BLaER1 (cell line): Measurements from ENCODE around the gene KIF22.

Experiments used
- H3K27ac ChIP-seq: shearing (Covaris generic); formaldehyde crosslinking; 2 replicates; pipeline ENCODE4 v1.8.1; 2022
- H3K27me3 ChIP-seq: shearing (Covaris generic); formaldehyde crosslinking; 2 replicates; pipeline ENCODE4 v1.8.1; 2022
- H3K36me3 ChIP-seq: shearing (Covaris generic); formaldehyde crosslinking; 2 replicates; pipeline ENCODE4 v1.8.1; 2022
- H3K4me1 ChIP-seq: shearing (Covaris generic); formaldehyde crosslinking; 2 replicates; pipeline ENCODE4 v1.8.1; 2022
- H3K4me2 ChIP-seq: shearing (Covaris generic); formaldehyde crosslinking; 2 replicates; pipeline ENCODE4 v1.8.1; 2022
- H3K4me3 ChIP-seq: shearing (Covaris generic); formaldehyde crosslinking; 2 replicates; pipeline ENCODE4 v1.8.1; 2022
- H3K9ac ChIP-seq: shearing (Covaris generic); formaldehyde crosslinking; 2 replicates; pipeline ENCODE4 v1.8.1; 2022
- H3K9me3 ChIP-seq: shearing (Covaris generic); formaldehyde crosslinking; 2 replicates; pipeline ENCODE4 v1.8.1; 2022
- H4K20me1 ChIP-seq: shearing (Covaris generic); formaldehyde crosslinking; 2 replicates; pipeline ENCODE4 v1.8.1; 2022
- Cebpa-rat ChIP-seq: shearing (Covaris generic); IDR thresholded peaks from 2 replicates; pipeline ENCODE4 v1.8.1; 2022

KIF22 gene

DNA sequence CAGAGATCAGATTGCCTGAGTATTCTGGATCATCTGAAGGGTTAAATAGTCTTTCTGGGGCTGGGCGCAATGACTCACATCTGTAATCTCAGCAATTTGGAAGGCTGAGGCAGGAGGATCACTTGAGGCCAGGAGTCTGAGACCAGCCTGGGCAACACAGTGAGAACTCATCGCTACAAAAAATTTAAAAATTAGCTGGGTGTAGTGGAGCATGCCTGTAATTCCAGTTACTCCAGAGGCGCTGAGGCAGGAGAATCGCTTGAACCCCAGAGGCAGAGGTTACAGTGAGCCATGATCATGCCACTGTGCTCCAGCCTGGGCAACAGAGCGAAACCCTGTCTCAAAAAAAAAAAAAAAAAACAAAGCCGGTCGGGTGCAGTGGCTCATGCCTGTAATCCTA lies 45.4 kb downstream of the KIF22 start:
- Histone ChIP-seq H3K27me3 (no peaks in the 10 kb centered on the region), H3K27ac (no peak overlapping the region), H3K36me3 (peaks cover 15% of the 10 kb centered on the region; the same call in 1 of the 2 replicates)

DNA sequence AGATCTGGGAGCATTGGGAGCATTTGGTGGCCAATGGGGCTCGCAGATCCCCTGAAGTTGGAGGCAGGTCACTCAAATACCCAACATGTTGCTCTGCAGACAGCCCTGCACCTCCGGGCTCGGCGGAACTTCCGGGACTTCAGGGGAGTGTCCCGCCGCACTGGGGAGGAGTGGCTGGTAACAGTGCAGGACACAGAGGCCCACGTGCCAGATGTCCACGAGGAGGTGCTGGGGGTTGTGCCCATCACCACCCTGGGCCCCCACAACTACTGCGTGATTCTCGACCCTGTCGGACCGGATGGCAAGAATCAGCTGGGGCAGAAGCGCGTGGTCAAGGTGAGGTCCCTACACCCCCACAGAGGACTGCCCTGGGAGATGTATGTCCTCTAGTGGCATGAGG lies 46.1 kb downstream of the KIF22 start:
- Histone ChIP-seq H3K4me3 (no peak overlapping the region), H3K36me3 (peaks cover 20% of the 10 kb centered on the region; the same call in 1 of the 2 replicates), H3K27ac (no peak overlapping the region), H4K20me1 (no peaks in the 10 kb centered on the region), H3K9me3 (no peaks in the 10 kb centered on the region), H3K27me3 (no peaks in the 10 kb centered on the region), H3K4me2 (no peak overlapping the region), H3K9ac (no peak overlapping the region), H3K4me1 (no peaks in the 10 kb centered on the region)
- TF ChIP-seq Cebpa-rat: no peak

More for the DNA sequence above, 45.4 kb downstream of the KIF22 start:
- H3K9me3 ChIP-seq: no peaks in the 10 kb centered on the region
- no peak overlapping the region for H3K9ac ChIP-seq
- no peaks in the 10 kb centered on the region for H4K20me1 ChIP-seq
- H3K4me3 ChIP-seq: no peak overlapping the region
- no peak for TF ChIP-seq Cebpa-rat
- no peaks in the 10 kb centered on the region for H3K4me1 ChIP-seq
- no peak overlapping the region for H3K4me2 ChIP-seq

DNA sequence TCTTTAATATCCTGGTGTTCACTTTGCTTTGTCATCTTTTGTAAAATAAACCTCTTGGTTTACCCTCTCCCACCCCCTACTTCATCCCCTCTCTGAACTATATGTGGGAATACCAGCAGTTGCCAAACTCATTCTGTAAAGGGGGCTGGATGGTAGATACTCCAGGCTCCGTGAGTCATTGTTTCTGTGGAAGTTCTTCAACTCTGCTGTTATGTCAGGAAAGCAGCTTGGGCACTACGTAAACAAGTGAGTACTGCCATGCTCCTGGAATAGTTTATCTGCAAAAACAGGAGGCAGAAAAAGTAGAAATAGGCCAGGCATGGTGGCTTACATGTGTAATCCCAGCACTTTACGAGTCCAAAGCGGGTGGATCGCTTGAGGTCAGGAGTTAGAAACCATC lies 47.3 kb downstream of the KIF22 start:
- Histone ChIP-seq H3K4me2 (no peak overlapping the region), H4K20me1 (no peaks in the 10 kb centered on the region), H3K9ac (no peak overlapping the region), H3K9me3 (no peaks in the 10 kb centered on the region), H3K4me1 (no peaks in the 10 kb centered on the region), H3K4me3 (no peak overlapping the region), H3K27me3 (no peaks in the 10 kb centered on the region), H3K36me3 (peaks cover 27% of the 10 kb centered on the region; the same call in 1 of the 2 replicates), H3K27ac (no peak overlapping the region)
- no peak for TF ChIP-seq Cebpa-rat

DNA sequence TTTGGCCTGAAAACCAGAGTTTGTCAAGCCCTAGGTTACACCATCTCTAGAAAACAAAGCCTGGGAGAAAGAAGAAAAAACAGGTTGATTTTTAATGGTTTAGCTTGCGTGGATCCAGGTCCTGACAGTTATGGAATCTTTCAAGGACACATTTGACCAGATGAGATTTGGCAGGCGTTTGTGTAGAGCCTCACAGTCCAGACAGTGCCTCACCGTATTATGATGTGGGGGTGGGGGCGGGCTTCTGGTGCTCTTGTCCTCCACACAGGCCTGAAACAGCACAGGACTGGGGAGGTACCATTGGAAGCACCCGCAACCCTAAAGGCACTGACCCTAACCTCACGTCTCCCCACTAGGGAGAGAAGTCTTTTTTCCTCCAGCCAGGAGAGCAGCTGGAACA lies 49.3 kb downstream of the KIF22 start:
- Histone ChIP-seq H4K20me1 (no peaks in the 10 kb centered on the region), H3K27me3 (no peaks in the 10 kb centered on the region), H3K27ac (no peak overlapping the region), H3K9ac (no peak overlapping the region), H3K4me3 (no peak overlapping the region), H3K4me2 (no peak overlapping the region), H3K9me3 (no peaks in the 10 kb centered on the region), H3K36me3 (peaks cover 13% of the 10 kb centered on the region; the same call in 1 of the 2 replicates), H3K4me1 (no peaks in the 10 kb centered on the region)
- TF ChIP-seq Cebpa-rat: no peak

DNA sequence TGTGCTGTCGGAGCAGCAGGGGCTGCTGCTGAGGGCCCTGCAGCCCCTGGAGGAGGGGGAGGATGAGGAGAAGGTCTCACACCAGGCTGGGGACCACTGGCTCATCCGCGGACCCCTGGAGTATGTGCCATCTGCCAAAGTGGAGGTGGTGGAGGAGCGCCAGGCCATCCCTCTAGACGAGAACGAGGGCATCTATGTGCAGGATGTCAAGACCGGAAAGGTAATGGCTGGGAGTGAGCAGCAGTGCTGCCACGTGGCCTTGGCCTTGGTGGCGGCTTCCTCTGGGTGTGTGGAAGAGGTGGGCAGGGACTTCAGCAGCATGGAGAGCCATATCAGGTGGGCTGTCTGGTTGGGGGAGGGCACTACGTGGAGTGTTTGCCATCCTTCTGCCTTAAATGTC lies 49.7 kb downstream of the KIF22 start:
- TF ChIP-seq Cebpa-rat: no peak
- H3K27me3 ChIP-seq: no peaks in the 10 kb centered on the region
- no peak overlapping the region for H3K9ac ChIP-seq
- H3K4me2 ChIP-seq: no peak overlapping the region
- H3K9me3 ChIP-seq: no peaks in the 10 kb centered on the region
- no peaks in the 10 kb centered on the region for H4K20me1 ChIP-seq
- peaks cover 13% of the 10 kb centered on the region; the same call in 1 of the 2 replicates for H3K36me3 ChIP-seq
- no peaks in the 10 kb centered on the region for H3K4me1 ChIP-seq
- no peak overlapping the region for H3K4me3 ChIP-seq
- no peak overlapping the region for H3K27ac ChIP-seq

DNA sequence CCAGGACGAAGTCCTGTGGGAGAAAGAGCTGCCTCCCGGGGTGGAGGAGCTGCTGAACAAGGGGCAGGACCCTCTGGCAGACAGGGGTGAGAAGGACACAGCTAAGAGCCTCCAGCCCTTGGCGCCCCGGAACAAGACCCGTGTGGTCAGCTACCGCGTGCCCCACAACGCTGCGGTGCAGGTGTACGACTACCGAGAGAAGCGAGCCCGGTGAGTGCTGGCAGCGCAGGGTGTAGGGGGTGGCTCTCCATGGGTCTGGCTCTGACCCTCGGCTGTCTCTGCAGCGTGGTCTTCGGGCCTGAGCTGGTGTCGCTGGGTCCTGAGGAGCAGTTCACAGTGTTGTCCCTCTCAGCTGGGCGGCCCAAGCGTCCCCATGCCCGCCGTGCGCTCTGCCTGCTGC lies 51.1 kb downstream of the KIF22 start:
- Histone ChIP-seq H3K4me3 (no peak overlapping the region), H3K9me3 (no peaks in the 10 kb centered on the region), H3K27me3 (no peaks in the 10 kb centered on the region), H3K36me3 (peaks cover 22% of the 10 kb centered on the region; the same call in 1 of the 2 replicates), H4K20me1 (no peaks in the 10 kb centered on the region), H3K4me2 (no peak overlapping the region), H3K4me1 (no peaks in the 10 kb centered on the region), H3K9ac (no peak overlapping the region), H3K27ac (no peak overlapping the region)
- TF ChIP-seq Cebpa-rat: no peak

DNA sequence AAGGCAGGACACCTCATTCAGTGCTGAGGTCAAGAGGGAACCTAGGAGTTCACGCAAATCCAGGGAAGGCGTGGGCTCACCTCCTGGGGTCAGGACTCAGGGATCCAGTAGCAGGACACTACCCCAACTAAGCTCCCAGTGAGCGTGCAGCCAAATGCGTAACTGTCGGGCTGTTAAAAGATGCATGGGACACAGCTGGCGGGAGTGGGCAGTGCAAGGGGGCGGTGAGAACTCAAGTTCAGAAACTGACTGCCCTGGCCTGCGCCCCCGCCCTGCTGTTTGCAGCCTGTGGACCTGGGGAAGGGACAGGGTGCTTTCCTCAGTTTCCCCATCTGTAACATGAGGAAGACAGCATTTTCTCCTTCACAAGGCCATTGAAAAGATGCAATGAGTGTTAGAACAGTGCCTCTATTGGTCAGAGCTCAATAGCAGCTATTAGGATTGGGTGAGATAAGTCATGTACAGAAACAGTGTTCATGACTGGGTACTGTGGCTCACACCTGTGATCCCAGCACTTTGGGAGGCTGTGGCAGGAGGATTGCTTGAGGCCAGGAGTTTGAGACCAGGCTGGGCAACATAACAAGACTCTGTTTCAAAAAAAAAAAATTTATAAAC lies 52.3 kb downstream of the KIF22 start:
- no peaks in the 10 kb centered on the region for H3K27me3 ChIP-seq
- H3K9me3 ChIP-seq: no peaks in the 10 kb centered on the region
- H3K36me3 ChIP-seq: peaks cover 30% of the 10 kb centered on the region; the same call in 1 of the 2 replicates
- H3K4me2 ChIP-seq: no peak overlapping the region
- H3K9ac ChIP-seq: no peak overlapping the region
- no peak overlapping the region for H3K4me3 ChIP-seq
- H4K20me1 ChIP-seq: no peaks in the 10 kb centered on the region
- H3K4me1 ChIP-seq: no peaks in the 10 kb centered on the region
- no peak for TF ChIP-seq Cebpa-rat
- H3K27ac ChIP-seq: no peak overlapping the region

DNA sequence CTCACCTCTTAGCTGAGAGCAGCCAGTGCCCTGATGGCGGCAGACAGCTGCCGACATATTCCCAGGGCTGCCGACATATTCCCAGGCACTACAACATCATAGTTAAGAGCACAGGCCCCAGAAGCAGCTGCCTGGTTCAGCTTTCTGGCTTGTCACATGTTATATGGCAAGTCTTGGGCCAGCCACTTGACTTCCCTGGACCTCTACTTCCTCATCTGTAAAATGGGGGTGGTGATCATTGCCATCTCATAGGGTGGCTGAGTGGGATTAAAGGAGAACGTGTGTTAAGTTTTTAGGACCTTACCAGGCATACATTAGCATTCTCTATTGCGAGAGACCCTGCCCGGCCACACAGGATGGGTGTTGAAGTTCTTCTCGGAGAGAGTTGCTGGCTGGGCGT lies 53.4 kb downstream of the KIF22 start:
- no peak overlapping the region for H3K9ac ChIP-seq
- H3K4me1 ChIP-seq: no peaks in the 10 kb centered on the region
- H3K27me3 ChIP-seq: no peaks in the 10 kb centered on the region
- H3K4me2 ChIP-seq: no peak overlapping the region
- no peak for TF ChIP-seq Cebpa-rat
- H3K4me3 ChIP-seq: no peak overlapping the region
- peaks cover 30% of the 10 kb centered on the region; the same call in 1 of the 2 replicates for H3K36me3 ChIP-seq
- H3K27ac ChIP-seq: no peak overlapping the region
- H4K20me1 ChIP-seq: no peaks in the 10 kb centered on the region
- H3K9me3 ChIP-seq: no peaks in the 10 kb centered on the region

DNA sequence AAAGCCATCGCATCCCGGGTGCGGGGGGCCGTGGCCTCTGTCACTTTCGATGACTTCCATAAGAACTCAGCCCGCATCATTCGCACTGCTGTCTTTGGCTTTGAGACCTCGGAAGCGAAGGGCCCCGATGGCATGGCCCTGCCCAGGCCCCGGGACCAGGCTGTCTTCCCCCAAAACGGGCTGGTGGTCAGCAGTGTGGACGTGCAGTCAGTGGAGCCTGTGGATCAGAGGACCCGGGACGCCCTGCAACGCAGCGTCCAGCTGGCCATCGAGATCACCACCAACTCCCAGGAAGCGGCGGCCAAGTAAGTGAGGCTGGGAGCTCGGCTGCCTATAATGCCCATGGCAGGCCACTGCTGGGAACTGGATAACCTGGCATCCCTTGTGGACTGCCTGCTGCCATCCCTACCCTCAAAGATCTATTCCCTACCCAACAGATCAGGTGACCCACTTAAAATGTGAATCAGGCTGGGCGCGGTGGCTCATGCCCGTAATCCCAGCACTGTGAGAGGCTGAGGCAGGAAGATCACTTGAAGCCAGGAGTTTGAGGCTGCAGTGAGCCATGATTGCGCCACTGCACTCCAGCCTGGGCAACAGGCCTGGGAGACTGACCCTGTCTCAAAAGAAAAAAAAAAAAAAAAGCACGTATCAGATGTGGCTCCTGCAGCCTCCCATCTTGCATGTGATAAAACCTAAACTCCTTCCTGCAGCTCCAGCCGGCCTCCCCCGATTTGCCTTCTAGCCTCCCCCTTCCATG lies 54.2 kb downstream of the KIF22 start:
- Histone ChIP-seq H3K4me2 (no peak overlapping the region), H3K27ac (no peak overlapping the region), H3K9me3 (no peaks in the 10 kb centered on the region), H3K36me3 (peaks cover 30% of the 10 kb centered on the region; the same call in 1 of the 2 replicates), H3K4me3 (no peak overlapping the region), H3K27me3 (no peaks in the 10 kb centered on the region), H3K9ac (no peak overlapping the region), H3K4me1 (0 out of 2 replicates have a peak, but pooled peaks cover 6% of the 10 kb centered on the region), H4K20me1 (no peaks in the 10 kb centered on the region)
- no peak for TF ChIP-seq Cebpa-rat

DNA sequence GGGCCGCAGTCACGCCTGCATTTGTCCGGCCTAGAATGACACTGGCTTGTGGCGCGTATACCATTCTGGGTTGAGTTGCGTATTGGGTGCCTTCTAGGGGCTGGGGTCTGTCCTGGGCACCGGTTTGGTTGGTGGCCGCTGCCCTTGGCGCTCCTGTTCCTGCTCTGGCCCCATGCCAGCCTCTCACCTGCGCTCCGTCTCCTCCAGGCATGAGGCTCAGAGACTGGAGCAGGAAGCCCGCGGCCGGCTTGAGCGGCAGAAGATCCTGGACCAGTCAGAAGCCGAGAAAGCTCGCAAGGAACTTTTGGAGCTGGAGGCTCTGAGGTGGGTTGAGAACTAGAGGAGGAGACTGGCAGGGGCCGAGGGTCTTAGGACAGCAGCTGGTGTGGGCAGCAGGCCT lies 55.1 kb downstream of the KIF22 start:
- Histone ChIP-seq H3K27ac (no peak overlapping the region), H3K27me3 (no peaks in the 10 kb centered on the region), H3K36me3 (peaks cover 30% of the 10 kb centered on the region; the same call in 1 of the 2 replicates), H3K4me1 (0 out of 2 replicates have a peak, but pooled peaks cover 6% of the 10 kb centered on the region), H4K20me1 (no peaks in the 10 kb centered on the region), H3K9me3 (no peaks in the 10 kb centered on the region), H3K4me3 (no peak overlapping the region), H3K4me2 (no peak overlapping the region), H3K9ac (no peak overlapping the region)
- no peak for TF ChIP-seq Cebpa-rat
